AML-193 (cell line): ENCODE measurements around the gene GTPBP10.
A peak's percentile ranks its signal among the peaks of the same experiment; 100 is the strongest.

Source experiments
- DNase-seq, 2 experiments: peaks; one replicate each; lab custom pipeline; 2025; lab: John Stamatoyannopoulos, UW

The GTPBP10 gene

DNA sequence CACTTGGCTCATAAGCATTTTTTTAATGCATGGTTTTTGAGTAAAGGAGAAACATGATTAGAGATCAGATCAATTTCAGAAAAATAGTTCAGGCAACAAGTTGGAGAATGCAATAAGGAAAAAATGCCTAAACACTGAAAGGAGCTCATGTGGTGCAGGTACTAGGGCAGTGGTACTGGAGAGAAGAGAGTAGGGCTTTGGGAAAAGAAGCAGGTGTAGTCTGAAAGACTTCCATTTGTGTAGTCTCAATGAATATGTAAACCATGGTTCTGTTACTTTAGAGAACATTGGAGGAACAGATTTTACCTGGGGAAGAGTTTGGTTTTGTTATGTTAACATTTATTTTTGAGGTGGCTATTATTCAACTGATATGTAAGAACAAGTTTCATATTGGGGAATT lies 5.5 kb downstream of the GTPBP10 start:
- DNase-seq = no peak

DNA sequence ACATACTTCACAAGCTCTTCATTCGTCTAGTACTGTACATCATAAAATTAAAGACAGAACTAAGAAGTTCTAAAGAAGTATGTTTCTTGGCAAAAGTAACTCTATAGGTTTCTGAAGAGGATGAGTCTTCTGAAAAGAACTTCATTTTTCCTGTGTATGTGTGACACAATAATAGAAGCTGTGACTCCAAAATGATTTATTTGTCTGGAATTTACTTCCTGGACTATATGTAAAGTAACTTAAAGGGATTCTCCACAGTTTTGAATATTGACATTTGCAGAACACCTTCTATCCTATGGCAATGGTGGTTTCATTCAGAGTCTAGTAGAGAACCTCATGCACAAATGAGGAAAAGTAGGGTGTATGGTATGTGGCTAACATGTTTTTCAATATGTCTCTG lies 36.9 kb downstream of the GTPBP10 start:
- DNase-seq = no peak

DNA sequence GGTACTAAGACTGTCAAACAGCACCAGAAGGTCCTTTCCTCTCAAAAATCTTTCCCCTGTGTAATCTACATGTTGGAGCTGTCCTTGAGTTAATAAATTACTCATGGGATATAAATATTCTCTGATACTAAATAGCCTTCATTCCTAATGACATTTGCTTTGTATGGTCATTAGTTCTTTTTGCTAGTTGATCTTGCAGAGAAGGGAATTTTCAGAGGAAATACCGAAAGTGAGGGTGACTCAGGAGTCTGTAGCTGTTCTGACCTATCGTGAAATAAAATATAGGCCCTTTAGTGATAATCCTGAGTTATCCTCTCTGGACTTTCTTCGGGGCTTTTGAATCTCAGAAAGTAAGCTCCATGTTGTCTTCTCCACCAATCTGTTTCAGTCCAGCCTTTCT lies 37.3 kb downstream of the GTPBP10 start:
- DNase-seq = no peak

DNA sequence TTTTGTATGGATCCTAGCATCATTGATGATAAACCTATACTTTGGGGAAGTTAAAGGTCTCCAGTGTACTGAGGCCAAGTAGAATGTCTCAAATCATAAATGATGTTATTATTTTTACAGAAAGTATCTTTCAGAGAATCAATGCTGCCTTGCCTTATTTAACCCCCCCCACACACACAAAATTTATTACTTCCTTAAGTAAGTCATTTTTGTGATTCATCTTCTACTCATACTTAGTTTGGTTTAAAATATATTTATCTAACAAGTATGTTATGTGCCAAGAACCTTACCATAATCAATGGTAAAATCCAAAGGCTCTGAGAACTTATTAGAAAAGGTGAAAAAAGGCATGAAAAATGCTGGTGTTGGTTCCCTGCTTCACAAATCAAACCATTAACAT lies 37.9 kb downstream of the GTPBP10 start:
- DNase-seq = no peak

- peak in 1 of 2 experiments; percentile 4 for DNase-seq
These were observed 41.1 kb downstream of the GTPBP10 start for GRCh38 chr7:90387470-90388240.

DNA sequence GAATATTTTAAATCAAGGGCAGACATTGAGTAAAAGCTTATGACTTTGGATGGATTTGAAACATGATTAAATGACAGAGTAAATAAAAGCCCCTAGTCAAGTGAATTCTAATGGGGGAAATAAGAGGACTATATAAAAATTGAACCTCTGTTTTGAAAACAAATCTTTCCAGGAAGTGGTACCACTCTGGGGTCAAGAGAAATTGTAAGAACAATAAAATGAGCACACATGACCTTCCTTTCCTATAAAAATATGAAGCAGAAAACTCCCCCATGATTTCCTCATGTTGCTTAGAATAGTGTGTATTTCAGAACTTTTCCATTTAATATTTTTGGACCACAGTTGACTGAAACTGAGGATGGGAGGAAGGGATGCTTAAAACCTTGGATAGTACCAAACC lies 44.4 kb downstream of the GTPBP10 start:
- DNase-seq = no peak

DNA sequence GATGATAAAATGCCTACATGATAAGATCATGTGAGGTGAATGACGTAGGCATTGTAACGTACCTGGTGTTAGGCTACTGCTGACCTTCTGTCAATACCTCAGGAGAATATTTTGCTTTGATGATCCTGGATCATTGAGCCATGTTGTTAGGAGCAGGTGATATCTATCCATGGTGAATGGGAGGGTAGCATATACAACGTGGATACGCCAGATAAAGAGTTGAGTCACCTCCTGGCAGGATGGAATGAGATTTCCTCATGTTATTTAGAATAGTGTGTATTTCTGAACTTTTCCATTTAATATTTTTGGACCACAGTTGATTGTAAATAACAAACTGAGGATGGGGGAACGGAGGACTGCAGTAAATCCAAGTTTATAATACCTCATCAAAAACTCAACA lies 45.0 kb downstream of the GTPBP10 start:
- no peak for DNase-seq

- DNase-seq = no peak
These were observed 49.9 kb downstream of the GTPBP10 start for GRCh38 chr7:90396420-90396819.

DNA sequence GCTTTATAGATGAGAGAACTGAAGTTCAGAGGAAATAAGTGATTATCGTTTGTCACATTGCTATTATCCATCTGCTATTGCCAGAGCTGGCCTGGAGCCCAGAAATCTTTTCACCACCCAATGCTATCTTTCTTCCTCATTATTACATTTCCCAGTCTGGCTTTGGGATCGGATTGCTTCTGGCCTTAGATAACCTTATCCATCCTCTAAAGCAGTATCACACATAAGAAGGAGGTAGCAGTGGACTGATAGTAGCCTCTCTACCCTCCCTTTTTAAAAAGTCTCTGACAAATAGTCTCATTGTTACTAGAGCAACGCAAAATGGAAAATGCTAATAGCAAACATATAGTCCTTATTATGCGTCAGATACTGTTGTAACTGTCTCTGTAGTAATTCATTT lies 55.5 kb downstream of the GTPBP10 start:
- no peak for DNase-seq

GRCh38 chr7:90402785-90403173 lies 56.3 kb downstream of the GTPBP10 start:
- no peak for DNase-seq

DNA sequence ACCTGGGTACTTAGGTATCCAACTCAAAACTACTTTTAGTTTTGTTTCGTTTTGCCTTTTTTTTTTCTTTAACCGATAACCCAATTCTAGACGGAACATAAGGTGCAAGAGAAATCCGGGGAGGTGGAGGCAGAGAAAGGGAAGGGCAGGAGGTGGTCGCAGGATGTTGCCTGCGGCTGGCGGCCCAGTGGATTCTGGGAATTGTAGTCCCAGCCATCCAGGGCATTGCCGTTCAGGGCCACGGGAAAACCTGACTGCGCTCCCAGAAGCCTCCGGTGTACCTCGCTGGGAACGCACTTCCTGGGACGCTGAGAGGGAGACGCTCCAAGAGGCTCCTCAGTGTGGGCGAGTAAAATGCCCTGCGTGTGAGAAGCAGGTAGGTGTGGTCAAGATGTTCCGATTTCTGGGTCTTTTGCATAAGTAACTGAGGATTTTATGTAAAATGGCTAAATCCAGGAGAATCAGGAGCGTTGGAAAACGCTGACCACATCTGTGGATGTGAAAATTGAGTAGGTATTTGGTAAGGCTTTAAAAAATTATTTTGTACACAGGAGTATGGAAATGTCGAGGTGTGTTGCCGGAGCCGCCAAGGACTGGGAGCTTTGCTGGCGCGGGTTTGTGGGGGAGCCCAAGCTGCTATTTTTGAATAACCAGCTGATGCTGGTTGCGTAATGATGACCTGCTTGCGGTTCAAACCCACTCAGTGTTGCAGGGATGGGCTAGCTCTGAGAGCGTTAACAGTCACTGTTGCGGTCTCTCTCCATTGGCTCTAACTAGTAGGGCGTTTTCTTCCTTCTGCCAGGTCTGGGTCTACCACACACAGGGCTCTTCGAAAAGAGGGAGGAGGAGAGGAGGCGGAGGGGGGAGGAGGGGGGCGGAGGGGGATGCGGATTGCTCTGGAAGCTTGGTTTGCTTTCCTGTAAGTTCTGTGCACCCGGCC lies 56.9 kb downstream of the GTPBP10 start, which contains the start of gene CLDN12:
TSS of gene CLDN12 (plus strand) at position 288 of the 940 bp plus-strand sequence. CDS start 9,216 bp downstream, outside the sequence.
- peak; percentile 97 to 98 for DNase-seq

DNA sequence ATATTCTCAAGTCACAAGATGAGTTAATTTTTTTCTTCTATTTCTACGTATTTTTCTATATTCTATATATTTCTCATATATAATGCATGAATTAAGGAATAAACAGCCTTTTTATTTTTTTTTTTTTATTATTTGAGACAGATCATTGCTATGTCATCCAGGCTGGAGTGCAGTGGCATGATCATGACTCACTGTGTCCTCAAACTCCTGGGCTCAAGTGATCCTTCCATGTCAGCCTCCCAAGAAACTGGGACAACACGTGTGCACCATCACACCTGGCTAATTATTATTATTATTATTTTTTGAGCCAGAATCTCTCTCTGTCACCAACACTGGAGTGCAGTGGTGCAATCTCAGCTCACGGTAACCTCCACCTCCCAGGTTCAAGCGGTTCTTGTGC lies 58.3 kb downstream of the GTPBP10 start:
- no peak for DNase-seq

DNA sequence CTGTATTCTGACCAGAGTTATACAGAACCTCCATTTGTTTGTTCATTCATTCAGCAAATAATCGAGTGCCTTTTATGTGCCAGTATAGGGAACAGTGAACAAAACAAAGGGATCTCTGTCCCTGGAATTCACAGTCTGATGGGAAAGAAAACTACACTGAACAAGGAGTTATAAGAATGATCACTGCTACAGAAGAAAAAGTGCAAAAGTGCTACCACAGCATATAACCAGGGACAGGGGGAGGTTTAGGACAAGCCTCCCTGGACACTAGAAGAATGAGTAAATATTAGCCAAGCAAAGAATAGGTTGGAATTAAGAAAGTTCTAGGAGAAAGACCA lies 60.9 kb downstream of the GTPBP10 start:
- no peak for DNase-seq

DNA sequence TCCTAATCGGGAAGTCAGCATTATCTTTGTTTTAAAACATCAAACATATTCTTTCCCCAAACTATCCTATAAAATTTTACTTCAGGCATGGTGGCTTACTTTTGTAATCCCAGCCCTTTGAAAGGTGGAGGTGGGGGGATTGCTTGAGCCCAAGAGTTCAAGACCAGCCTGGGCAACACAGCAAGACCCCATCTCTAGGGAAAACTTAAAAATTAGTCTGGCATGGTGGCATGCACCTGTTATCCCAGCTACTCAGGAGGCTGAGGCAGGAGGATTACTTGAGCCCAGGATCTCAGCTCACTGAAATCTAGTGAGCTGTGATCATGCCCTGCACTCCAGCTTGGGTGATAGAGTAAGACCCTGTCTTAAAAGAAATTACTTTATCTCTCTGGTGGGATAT lies 61.6 kb downstream of the GTPBP10 start:
- DNase-seq = no peak

GRCh38 chr7:90409667-90410066 lies 63.2 kb downstream of the GTPBP10 start:
- DNase-seq = no peak

DNA sequence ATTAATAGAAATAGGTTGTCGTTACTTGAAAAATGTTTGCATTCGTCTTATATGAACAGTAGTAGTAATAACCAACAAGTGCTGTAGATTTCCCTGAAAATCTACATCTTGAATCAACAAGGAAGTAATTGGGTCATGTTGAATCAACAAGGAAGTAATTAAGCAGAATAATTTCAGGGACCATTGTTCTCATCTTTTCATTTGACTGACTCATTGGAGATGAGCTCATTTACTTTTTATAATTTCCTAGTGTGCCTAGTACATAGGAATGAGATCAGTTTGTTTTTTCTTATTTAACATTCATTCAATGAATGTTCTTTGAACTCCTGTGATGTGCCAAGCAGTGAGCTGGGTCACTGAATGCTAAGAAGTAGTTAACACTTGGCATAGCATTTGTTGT lies 65.0 kb downstream of the GTPBP10 start:
- DNase-seq = no peak

DNA sequence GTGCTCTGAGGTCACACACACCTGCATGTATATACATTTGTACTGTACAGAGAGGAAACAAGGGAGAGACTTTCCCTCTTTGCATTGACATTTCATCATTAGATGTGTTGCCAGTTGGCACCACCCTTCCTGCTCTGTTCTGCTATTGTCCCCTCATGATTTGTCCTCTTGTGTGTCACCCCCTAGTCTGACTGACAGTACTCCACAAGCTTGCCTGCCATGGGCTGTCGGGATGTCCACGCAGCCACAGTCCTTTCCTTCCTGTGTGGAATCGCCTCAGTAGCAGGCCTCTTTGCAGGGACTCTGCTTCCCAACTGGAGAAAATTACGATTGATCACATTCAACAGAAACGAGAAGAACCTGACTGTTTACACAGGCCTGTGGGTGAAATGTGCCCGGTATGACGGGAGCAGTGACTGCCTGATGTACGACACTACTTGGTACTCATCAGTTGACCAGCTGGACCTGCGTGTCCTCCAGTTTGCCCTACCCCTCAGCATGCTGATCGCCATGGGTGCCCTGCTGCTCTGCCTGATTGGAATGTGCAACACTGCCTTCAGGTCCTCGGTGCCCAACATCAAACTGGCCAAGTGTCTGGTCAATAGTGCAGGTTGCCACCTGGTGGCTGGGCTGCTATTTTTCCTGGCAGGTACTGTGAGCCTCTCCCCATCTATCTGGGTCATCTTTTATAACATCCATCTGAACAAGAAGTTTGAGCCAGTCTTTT lies 66.1 kb downstream of the GTPBP10 start:
- DNase-seq = peak; percentile 22 to 49

DNA sequence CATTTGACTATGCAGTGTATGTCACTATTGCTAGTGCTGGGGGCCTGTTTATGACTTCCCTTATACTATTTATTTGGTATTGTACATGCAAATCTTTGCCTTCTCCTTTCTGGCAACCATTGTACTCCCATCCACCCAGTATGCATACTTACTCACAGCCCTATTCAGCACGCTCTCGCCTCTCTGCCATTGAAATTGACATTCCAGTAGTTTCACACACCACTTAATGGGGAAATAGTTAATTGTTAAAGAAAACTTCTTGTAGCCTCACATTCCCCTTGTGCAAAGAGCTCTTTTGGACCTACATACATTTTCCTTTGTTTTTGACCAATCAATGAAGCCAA lies 66.6 kb downstream of the GTPBP10 start:
- DNase-seq = no peak

- DNase-seq = no peak
These were observed 75.1 kb downstream of the GTPBP10 start for GRCh38 chr7:90421651-90422050.

DNA sequence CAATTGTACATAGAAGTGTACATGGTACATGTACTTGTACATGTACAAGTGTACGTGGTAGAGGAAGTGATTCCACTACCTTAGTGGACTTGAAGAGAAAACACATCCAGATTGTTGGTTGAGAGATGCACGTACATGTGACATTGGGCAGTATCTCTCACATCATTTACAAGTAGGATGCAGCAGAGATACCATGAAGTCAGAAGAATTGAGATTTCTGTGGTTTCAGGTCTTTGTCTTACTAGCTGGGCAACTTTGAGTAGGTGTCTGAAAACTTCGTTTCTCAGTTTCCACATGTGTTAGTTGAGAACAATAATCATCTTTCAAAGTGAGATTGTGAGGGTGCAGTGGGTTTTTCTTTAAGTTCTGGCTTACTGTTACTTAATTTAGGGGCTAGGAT lies 78.2 kb downstream of the GTPBP10 start:
- DNase-seq = no peak

GRCh38 chr7:90425376-90425775 lies 78.9 kb downstream of the GTPBP10 start:
- no peak for DNase-seq

DNA sequence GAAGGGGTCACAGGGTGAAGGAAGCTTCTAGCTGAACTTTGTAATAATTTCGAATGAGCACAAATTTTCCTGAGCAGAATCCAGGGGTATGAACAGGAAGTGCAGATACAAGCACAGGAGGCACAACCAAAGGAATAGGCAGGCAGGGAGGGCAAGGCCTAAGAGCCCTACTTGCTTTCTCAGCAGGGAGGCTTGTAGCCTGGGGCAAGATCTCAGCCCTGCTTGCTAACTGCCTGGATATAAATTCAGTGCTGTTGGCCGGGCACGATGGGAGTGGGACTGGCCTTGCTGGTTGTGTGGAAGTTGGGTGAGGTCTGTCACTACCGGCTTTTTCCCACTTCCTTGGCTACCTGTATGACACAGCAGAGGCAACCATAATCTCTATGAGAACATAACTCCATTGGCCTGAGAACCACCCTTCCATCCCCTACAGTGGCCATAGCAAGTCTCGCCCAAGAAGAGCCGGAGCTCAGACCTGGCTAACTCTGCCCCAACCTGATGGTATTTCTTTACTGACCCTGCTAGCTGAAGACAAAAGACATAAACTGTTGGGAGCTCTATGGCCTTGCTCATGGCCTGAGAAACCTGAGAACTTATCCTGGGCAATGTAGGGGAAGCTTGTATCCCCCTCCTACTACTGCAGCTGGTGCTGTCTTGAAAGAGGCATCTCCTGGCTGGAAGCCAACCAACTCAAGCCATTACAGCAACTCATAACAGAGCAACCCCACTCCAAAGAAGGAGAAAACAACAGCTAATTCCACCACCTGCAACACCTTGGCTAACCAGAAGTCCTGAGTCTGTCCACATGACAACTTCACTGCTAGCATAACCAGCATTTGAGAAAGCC lies 84.3 kb downstream of the GTPBP10 start:
- no peak for DNase-seq
